ENCODE measurements around the gene ZNF385A.

ZNF385A gene

GRCh38 chr12:54373649-54374561, 10.6 kb downstream of the ZNF385A start:
- no peak for DNase-seq (ENCODE audit: low read depth)

DNA sequence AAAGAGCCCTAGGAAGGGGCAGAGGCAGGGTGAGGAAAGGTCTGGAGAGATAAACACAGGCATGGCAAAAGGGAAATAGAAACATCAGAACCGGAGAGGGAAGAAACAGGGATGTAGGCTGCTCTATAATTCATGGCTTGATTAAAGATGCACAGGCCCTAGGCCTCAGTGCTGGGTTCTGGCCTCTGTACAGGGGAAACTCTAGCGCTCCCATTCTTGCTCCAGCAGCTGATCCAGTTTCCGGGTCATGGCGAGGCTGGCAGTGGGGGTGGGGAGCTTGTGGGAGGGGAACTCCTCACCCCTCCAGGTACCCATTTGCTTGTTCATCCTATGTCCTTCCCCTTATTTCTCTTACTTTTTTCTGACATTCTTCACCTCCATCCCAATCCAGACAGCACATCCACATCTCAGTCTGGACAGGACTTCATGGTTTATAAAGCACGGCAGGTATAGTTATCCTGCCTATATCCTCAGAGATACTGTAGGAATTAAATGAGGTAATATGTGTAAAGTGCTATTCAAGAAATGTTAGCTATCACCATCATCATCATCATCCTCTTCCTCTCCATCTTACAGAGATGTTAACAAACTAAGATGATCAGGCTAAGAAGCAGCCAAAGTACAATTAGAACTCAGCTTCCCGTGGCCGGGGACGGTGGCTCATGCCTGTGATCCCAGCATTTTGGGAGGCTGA, 12.3 kb downstream of the ZNF385A start:
- no peak for DNase-seq (ENCODE audit: low read depth)

DNA sequence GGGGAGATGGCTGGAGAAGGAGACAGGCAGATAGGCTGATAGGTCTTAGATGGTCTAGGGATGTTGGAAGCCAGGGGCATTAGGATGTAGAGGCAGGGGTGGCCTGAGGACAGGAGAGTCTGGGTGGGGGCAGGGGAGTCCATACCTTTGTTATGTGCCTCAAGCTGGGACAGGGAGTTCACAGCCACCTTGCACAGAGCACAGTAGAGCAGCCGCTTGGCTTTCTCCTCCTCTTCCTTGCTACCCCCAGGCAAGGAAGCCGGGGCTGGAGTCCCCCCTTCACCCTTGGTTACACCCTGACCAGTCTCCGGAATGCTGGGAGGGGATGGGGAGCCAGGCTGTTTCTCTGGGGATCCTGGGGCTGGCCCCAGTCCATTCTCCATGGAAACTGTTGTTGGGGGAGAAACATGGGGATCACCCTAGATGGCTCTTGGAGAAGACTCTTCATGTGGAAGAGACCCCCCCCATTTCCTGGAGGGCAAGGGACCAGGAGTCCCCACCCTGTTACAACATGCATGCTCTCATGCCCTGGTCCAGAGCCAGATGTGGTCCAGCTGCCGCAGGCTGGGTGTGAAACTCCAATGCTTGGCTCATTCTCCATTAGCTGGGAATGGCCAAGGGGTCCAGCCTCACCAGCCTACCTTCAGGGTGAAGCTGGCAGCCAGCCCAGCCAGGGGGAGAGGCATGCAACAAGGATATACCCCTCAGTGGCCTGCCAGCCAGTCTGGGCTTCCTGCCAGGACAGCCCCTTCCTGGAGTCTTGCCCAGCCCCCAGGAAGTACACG, 13.0 kb downstream of the ZNF385A start:
- no peak for DNase-seq (ENCODE audit: low read depth)

GRCh38 chr12:54370171-54370730, 14.3 kb downstream of the ZNF385A start:
- no peak for DNase-seq (ENCODE audit: low read depth)

GRCh38 chr12:54369597-54370131, 14.9 kb downstream of the ZNF385A start:
- no peak for DNase-seq (ENCODE audit: low read depth)

- DNase-seq (ENCODE audit: low read depth), result peak; percentile 69
Observed at GRCh38 chr12:54368709-54369596, 15.6 kb downstream of the ZNF385A start.

DNA sequence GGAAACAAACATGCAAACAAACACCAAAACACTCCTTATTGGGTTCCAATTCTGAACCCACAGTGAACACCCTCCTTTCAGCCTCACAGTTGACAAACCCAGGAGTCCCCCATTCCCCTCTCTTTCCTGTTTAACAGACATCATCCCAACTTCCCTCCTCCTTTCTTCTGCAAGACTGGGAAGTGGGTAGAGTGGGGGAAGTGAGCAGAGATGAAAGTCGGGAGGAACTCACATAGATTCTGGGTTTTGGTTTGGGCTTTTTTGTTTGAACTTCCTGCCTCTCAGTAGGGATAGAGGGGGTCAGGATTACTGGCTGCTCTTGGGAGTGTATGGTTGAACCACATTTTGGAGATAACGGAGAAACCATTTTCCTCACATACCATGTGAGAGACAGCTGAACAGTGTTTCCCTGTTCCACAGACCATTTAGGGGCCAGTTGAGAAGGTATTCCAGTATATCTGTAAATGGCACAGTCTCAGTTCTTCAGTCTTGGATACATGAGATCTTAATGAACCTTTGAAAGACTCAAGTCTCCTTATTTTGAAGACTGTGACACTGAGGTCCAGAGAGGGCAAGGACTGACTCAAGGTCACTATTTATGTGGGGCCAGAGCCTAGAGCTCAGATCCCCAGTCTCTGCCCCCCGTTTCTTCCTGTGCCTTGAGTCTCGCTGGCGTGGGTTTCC, 16.4 kb downstream of the ZNF385A start:
- no peak for DNase-seq (ENCODE audit: low read depth)

GRCh38 chr12:54364413-54364812, 20.1 kb downstream of the ZNF385A start, which contains the start of gene GPR84:
Gene GPR84, minus strand, starts transcription at chr12:54364486. Its CDS starts 635 bp downstream, at chr12:54363851.
- DNase-seq (ENCODE audit: low read depth), result no peak

- no peak for DNase-seq (ENCODE audit: low read depth)
Observed at GRCh38 chr12:54363618-54364017, 20.9 kb downstream of the ZNF385A start.

GRCh38 chr12:54363047-54363446, 21.5 kb downstream of the ZNF385A start:
- DNase-seq (ENCODE audit: low read depth), result no peak

- DNase-seq (ENCODE audit: low read depth), result no peak
Observed at GRCh38 chr12:54360717-54361456, 23.6 kb downstream of the ZNF385A start.

GRCh38 chr12:54359762-54360351, 24.7 kb downstream of the ZNF385A start:
- DNase-seq (ENCODE audit: low read depth), result no peak

GRCh38 chr12:54358945-54359761, 25.4 kb downstream of the ZNF385A start:
- DNase-seq (ENCODE audit: low read depth), result peak; percentile 94

- DNase-seq (ENCODE audit: low read depth), result peak; percentile 47
Observed at GRCh38 chr12:54358191-54358944, 26.2 kb downstream of the ZNF385A start.

DNA sequence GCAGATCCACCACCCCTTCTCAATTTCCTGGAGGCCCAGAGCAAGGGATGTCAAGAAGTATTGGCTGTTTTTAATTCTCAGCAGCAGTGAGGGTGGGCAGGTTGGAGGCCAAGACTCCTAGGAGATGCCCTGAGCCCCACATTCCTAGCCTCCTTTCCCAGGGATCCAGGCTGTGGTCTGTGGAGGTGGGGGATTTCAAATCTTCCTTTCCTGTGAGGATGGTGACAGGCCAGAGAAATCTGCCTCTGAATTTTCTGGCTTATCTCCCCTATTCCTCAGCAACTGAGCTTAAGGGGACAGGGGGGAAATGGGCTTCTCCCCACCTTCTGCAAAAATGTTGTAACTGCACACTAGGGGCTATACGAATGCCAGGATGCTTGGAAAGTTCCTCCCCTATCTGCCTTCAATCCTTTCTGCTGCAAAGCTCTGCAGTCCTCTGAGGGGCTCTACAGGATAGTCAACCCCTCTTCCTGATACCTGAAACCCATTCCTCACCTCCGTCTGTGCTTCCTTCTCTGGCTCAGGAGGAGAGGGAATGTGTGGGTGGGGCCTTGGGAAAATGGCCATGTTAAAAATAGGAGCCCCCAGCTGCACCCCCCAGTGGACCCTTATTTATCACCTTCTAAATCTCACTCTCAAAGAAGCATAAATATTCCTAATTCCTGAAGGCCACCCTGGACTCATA, 26.9 kb downstream of the ZNF385A start:
- no peak for DNase-seq (ENCODE audit: low read depth)

DNA sequence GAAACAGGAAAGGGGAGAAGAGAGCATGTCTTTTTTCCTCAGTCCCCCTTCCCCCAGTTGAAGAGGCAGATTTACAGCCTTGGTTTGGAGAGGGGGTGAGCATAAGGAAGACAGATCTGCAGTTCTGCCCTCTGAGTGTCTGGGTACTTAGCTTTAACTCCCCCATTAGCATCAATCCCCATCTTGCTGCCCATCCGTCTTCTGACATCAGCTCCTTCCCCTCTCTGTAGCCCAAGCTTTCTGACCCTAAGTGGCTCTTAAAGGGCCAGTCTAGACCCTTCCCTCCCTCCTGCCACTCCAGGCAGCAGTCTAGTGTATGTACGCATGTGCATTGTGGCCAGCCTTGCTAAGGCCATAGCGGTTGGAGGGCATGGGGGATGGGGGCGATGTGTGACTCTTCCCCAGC, 27.6 kb downstream of the ZNF385A start:
- DNase-seq (ENCODE audit: low read depth), result no peak

- DNase-seq (ENCODE audit: low read depth), result no peak
Observed at GRCh38 chr12:54356228-54356627, 28.3 kb downstream of the ZNF385A start.

All from T-helper 22 cell (primary cell).